Measurements from ENCODE around the gene ADGRB2. TPM values are rescaled to one million over a fixed set of nuclear protein-coding genes. Genes with fewer than 3 reads are reported as not detected.

Gene ADGRB2
- total and polyA plus RNA-seq, 2 of the 4 experiments (the other 2 are of a cell fraction): 2.2 to 11.9 TPM

DNA sequence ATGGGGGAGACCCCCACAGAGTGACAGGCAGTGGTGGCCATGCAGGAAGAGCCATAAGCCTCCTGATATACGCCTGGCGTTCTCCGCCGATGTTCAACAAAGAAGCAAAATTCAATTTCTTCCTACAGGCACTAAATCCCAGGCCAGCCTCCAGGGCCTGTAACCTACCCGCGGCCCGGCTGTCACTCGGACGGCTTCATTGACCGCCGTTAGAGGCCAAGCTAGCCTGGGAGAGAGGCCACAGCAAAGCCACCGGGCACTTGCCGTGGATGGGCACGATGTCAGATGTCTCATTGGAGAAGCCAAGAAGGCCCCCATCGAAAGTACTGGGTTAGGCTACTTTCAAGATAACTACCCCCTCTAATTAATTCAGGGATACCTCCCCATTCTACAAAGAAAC lies 9.7 kb downstream of the ADGRB2 start:
- Histone ChIP-seq H3K23ac (ENCODE audit: low read depth, low read length) (no peak overlapping the region), H3K14ac (replicated peaks; ENCODE audit: low read depth, low read length) (no peak overlapping the region), H4K8ac (ENCODE audit: low read depth in 2 of 2, low read length in 2 of 2) (no peak overlapping the region), H2BK120ac (ENCODE audit: low read depth, low read length) (no peak overlapping the region), H3K36me3 (ENCODE audit: control insufficient read depth, insufficient read depth, low read length) (no peaks in the 10 kb centered on the region), H3K79me1 (ENCODE audit: low read depth in 1 of 2, low read length in 2 of 2) (peaks cover 0 to 10% of the 10 kb centered on the region in 2 experiments; a peak in 2 of 4 replicates), H3K4me2 (ENCODE audit: low read depth, low read length) (no peak overlapping the region), H4K20me1 (ENCODE audit: insufficient read depth, low read length) (peaks cover 25% of the 10 kb centered on the region), H3K9me1 (ENCODE audit: insufficient read depth, low read length) (peaks cover 7% of the 10 kb centered on the region; the same call in 1 of the 2 replicates), H3K4me1 (ENCODE audit: control insufficient read depth, insufficient read depth, low read length) (peaks cover 24% of the 10 kb centered on the region), H3K56ac (ENCODE audit: extremely low read depth, insufficient read depth, low read length) (no peak overlapping the region), H3K9me3 (ENCODE audit: control insufficient read depth, insufficient read depth, low read length) (no peaks in the 10 kb centered on the region), H3K4ac (ENCODE audit: low read depth, low read length) (no peak overlapping the region), H3K4me3 (ENCODE audit: insufficient read depth, low read depth, low read length) (no peak overlapping the region), H4K5ac (ENCODE audit: low read depth, low read length) (no peak overlapping the region), H2AK9ac (replicated peaks; ENCODE audit: low read depth, low read length, poor library complexity) (no peak overlapping the region), H2BK15ac (ENCODE audit: low read depth, low read length) (no peak overlapping the region), H2BK5ac (ENCODE audit: low read depth, low read length, poor library complexity, severe bottlenecking) (no peak overlapping the region), H3K9ac (ENCODE audit: low read depth, low read length) (no peak overlapping the region), H2BK20ac (ENCODE audit: low read depth, low read length) (no peak overlapping the region), H3K27ac (ENCODE audit: insufficient read depth, low read length) (no peak overlapping the region), H4K91ac (ENCODE audit: insufficient read depth, low read depth, low read length) (no peak overlapping the region), H3K27me3 (ENCODE audit: control insufficient read depth, insufficient read depth, low read length) (no peaks in the 10 kb centered on the region), H3K18ac (ENCODE audit: low read depth, low read length) (no peak overlapping the region), H2AFZ (replicated peaks; ENCODE audit: low read length, poor library complexity) (no peak overlapping the region), H2AK5ac (ENCODE audit: low read depth, low read length) (no peak overlapping the region)
- no peak for ATAC-seq (ENCODE audit: low read depth)
- in situ Hi-C loops (cut with MboI; ENCODE audit: low sequenced_read_pairs): no loop called here
- WGBS, 2 experiments (ENCODE audit: extremely low coverage in 2 of 2, insufficient read length in 1 of 2): no CpG with 5 or more reads among the region's 15 CpGs
- ChIA-PET POLR2A (ENCODE audit: unreplicated experiment) (no interaction called here), CTCF (no interaction called here)
- TF ChIP-seq SMC3 (IDR thresholded peaks at IDR 0.05; ENCODE audit: low read depth, low read length) (no peak), MXI1 (IDR thresholded peaks at IDR 0.05; ENCODE audit: borderline replicate concordance, low read depth, low read length) (no peak)
- no TSS peak for BruUV-seq (replicated peaks)
- no peak for DNase-seq
- dilution Hi-C loops (cut with HindIII; ENCODE audit: low sequenced_read_pairs, unreplicated experiment): no loop called here
- intact Hi-C loops (cut with micrococcal nuclease): no loop called here

Measured in IMR-90 (cell line).